DOHH2 (cell line): Measurements from ENCODE around the gene CDK14.

Source experiments
- H3F3A ChIP-seq: fragments of 200-600 bp; sonication (generic), shearing (Covaris generic); 2 replicates; pipeline ENCODE4 v1.6.0; 2016; ENCODE audit warnings: antibody characterized with exemption, mild to moderate bottlenecking; ENCODE audit not compliant: control insufficient read depth, insufficient read depth
- H3K27ac ChIP-seq: fragments of 200-600 bp; sonication (generic); 2 replicates; pipeline ENCODE4 v1.5.1; 2014; ENCODE audit warnings: low read depth, mild to moderate bottlenecking, low read length, moderate library complexity
- H3K27me3 ChIP-seq: fragments of 200-600 bp; sonication (generic); 2 replicates; pipeline ENCODE4 v1.6.1; 2014; ENCODE audit warnings: mild to moderate bottlenecking, low read length, mixed read lengths; ENCODE audit not compliant: control insufficient read depth
- H3K36me3 ChIP-seq: fragments of 200-600 bp; sonication (generic); 2 replicates; pipeline ENCODE4 v1.6.1; 2014; ENCODE audit warnings: mild to moderate bottlenecking, low read length, moderate library complexity, mixed read lengths; ENCODE audit not compliant: control insufficient read depth
- H3K4me1 ChIP-seq: fragments of 200-600 bp; sonication (generic); 2 replicates; pipeline ENCODE4 v1.6.1; 2014; ENCODE audit warnings: mild to moderate bottlenecking, low read length, mixed read lengths; ENCODE audit not compliant: control insufficient read depth
- H3K4me2 ChIP-seq: fragments of 200-600 bp; sonication (generic); 2 replicates; pipeline ENCODE4 v1.6.0; 2014; ENCODE audit warnings: mild to moderate bottlenecking, low read length, moderate library complexity
- H3K4me3 ChIP-seq: fragments of 200-600 bp; sonication (generic); 2 replicates; pipeline ENCODE4 v1.5.1; 2014; ENCODE audit warnings: mild to moderate bottlenecking, low read length, mixed read lengths
- H3K79me2 ChIP-seq: fragments of 200-600 bp; sonication (generic); 2 replicates; pipeline ENCODE4 v1.6.1; 2014; ENCODE audit warnings: mild to moderate bottlenecking, low read length, mixed read lengths; ENCODE audit not compliant: control insufficient read depth
- H3K9me2 ChIP-seq: fragments of 200-600 bp; sonication (generic); replicated peaks from 2 replicates; pipeline ENCODE4 v1.6.1; 2014; ENCODE audit warnings: mild to moderate bottlenecking, low read length, mixed read lengths; ENCODE audit not compliant: control insufficient read depth
- H3K9me3 ChIP-seq: fragments of 200-600 bp; sonication (generic); 2 replicates; pipeline ENCODE4 v1.6.1; 2014; ENCODE audit warnings: antibody characterized with exemption, low read length, mixed read lengths; ENCODE audit not compliant: control insufficient read depth, insufficient read depth
- H4K20me1 ChIP-seq: fragments of 200-600 bp; sonication (generic); 2 replicates; pipeline ENCODE4 v1.6.0; 2014; ENCODE audit warnings: low read depth, mild to moderate bottlenecking, antibody characterized with exemption, low read length, moderate library complexity; ENCODE audit not compliant: control insufficient read depth, insufficient read depth
- EZH2phosphoT487 ChIP-seq: fragments of 200-600 bp; sonication (generic); IDR thresholded peaks from 2 replicates; pipeline ENCODE4 v1.6.1; 2017; ENCODE audit warnings: borderline replicate concordance, mild to moderate bottlenecking, antibody characterized with exemption, low read length, moderate library complexity, mixed read lengths
- TF ChIP-seq, protein P1 (sequence below): fragments of 200-600 bp; sonication (generic); IDR thresholded peaks from one replicate; pipeline ENCODE4 v1.5.1; 2014; ENCODE audit warnings: antibody characterized with exemption, mild to moderate bottlenecking, low read depth, low read length; ENCODE audit not compliant: poor library complexity, severe bottlenecking

The CDK14 gene

DNA sequence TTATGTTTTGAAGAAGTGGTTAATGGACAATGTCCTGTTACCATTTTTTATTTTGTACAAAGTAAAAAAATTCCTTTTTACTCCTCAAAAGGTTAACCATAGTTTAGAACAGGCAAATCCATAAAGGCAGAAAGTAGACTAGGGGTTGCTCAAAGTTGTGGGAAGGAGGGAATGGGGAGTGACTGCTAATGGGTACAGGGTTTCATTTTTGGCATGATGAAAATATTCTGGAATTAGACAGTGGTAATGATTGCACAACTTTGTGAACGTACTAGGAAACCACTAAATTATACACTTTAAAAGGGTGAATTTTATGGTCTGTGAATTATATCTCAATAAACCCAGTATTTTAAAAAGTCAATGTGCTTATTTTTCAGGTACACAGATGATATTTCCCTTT is 35.4 kb upstream of the CDK14 start:
- Histone ChIP-seq H3K27me3 (peaks cover 7% of the 10 kb centered on the region; the same call in 1 of the 2 replicates), H3F3A (no peaks in the 10 kb centered on the region), H3K36me3 (no peaks in the 10 kb centered on the region), H3K4me1 (no peaks in the 10 kb centered on the region), H3K9me2 (no peaks in the 10 kb centered on the region), H4K20me1 (no peaks in the 10 kb centered on the region), H3K27ac (no peak overlapping the region), H3K4me3 (no peak overlapping the region), H3K9me3 (no peaks in the 10 kb centered on the region), H3K4me2 (no peak overlapping the region), H3K79me2 (no peaks in the 10 kb centered on the region)
- TF ChIP-seq EZH2phosphoT487 = no peak
- TF ChIP-seq, protein P1, sequence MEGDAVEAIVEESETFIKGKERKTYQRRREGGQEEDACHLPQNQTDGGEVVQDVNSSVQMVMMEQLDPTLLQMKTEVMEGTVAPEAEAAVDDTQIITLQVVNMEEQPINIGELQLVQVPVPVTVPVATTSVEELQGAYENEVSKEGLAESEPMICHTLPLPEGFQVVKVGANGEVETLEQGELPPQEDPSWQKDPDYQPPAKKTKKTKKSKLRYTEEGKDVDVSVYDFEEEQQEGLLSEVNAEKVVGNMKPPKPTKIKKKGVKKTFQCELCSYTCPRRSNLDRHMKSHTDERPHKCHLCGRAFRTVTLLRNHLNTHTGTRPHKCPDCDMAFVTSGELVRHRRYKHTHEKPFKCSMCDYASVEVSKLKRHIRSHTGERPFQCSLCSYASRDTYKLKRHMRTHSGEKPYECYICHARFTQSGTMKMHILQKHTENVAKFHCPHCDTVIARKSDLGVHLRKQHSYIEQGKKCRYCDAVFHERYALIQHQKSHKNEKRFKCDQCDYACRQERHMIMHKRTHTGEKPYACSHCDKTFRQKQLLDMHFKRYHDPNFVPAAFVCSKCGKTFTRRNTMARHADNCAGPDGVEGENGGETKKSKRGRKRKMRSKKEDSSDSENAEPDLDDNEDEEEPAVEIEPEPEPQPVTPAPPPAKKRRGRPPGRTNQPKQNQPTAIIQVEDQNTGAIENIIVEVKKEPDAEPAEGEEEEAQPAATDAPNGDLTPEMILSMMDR = no peak

DNA sequence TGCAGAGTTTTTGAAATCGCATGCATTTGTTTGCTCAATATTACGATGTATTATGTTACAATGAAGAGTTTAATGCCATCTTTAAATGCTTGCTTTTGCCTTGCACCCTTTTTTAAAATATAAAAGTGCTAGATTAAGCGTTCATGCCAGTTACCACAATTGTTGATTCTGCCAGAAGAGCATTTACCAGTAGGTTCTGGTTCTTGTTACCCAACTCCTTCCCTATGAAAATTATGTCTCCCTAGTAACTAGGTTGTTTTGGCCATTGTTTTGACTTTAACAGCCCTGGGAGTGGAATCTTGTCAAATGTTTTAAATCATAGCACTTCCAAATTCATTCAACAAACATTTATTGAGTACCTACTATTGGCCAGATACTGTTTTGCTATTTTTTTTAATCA is 32.8 kb upstream of the CDK14 start:
- H3F3A ChIP-seq = no peaks in the 10 kb centered on the region
- no peaks in the 10 kb centered on the region for H3K79me2 ChIP-seq
- H3K9me3 ChIP-seq = no peaks in the 10 kb centered on the region
- H3K27ac ChIP-seq = no peak overlapping the region
- no peaks in the 10 kb centered on the region for H3K36me3 ChIP-seq
- H3K9me2 ChIP-seq = no peaks in the 10 kb centered on the region
- TF ChIP-seq EZH2phosphoT487 = no peak
- TF ChIP-seq, protein P1 = no peak
- H3K27me3 ChIP-seq = peaks cover 5% of the 10 kb centered on the region; the same call in 1 of the 2 replicates
- H3K4me3 ChIP-seq = no peak overlapping the region
- H3K4me1 ChIP-seq = peaks cover 4% of the 10 kb centered on the region
- H3K4me2 ChIP-seq = no peak overlapping the region
- no peaks in the 10 kb centered on the region for H4K20me1 ChIP-seq

GRCh38 chr7:90564455-90564854 is 31.7 kb upstream of the CDK14 start:
- Histone ChIP-seq H4K20me1 (no peaks in the 10 kb centered on the region), H3K79me2 (no peaks in the 10 kb centered on the region), H3K9me2 (no peaks in the 10 kb centered on the region), H3K27me3 (peaks cover 5% of the 10 kb centered on the region; the same call in 1 of the 2 replicates), H3F3A (no peaks in the 10 kb centered on the region), H3K9me3 (no peaks in the 10 kb centered on the region), H3K4me1 (peaks cover 14% of the 10 kb centered on the region), H3K27ac (no peak overlapping the region), H3K4me2 (no peak overlapping the region), H3K36me3 (no peaks in the 10 kb centered on the region), H3K4me3 (no peak overlapping the region)
- TF ChIP-seq, protein P1 = no peak
- no peak for TF ChIP-seq EZH2phosphoT487
